ENCODE results near the gene PRDM15.

PRDM15 gene

DNA sequence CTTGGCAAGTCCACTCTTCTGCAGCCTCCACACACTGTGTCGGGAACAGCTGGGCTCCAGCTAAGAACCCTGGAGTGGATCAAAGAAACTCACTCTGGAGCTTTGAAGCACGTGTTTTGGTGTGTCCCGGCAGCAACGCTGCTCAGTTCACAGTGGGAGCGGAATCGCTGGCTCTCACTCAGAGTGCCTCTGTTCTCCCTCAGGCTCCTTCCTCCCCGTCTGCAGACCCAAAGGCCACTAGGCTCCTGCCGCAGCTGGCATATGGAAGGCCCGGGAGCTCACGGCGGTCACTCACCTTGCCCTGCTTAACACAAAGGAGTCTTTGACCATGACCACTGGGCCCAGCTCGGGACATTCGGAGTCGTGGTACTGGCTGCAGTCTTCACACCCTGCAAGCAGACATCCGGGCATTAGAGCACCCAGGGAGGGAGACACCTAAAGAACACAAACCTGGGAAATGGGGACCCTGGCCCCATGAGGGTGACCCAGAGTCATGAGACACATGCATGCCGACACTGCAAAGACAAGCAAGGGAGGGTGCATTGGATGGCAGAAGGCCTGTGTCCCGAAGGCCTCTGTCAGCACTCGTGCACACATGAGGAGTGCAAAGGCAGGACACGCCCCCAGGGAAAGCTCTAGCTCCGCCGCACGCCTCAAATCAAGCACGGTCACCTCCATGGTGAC is 19.7 kb downstream of the PRDM15 start:
- no peak for DNase-seq

DNA sequence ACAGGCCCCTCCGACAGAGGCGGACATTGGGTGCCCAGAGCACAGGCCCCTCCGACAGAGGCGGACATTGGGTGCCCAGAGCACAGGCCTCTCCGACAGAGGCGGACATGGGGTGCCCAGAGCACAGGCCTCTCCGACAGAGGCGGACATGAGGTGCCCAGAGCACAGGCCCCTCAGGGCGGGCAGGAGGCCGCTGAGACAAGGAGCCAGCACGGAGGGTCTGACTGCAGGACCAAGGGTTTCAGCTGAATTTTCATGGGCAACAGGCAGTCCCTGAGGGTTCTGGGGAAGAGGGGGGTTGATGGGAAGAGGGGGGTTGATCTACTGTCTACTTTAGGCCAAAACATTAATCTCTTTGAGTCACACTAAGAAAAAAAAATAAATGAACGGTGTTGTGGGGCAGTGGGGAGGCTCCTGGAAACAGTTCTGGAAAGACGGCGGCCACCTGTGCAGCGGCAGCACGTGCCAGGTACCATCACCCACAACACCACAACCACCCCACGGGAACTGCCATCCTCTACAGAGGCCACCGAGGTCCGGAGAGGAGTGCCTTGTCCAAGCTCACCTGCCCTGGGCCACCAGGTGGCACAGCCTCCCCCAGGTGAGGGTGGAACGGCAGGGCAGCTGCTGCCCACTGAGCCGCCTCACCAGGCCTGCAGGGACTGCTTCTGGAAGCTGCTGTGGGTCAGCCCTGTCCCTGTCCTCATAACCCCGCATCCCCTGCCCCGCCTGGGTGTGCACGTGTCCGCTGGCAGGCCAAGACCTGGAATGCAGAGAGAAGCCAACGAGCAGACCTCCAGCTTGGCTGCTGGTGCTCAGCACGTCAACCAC is 20.5 kb downstream of the PRDM15 start:
- no peak for DNase-seq

DNA sequence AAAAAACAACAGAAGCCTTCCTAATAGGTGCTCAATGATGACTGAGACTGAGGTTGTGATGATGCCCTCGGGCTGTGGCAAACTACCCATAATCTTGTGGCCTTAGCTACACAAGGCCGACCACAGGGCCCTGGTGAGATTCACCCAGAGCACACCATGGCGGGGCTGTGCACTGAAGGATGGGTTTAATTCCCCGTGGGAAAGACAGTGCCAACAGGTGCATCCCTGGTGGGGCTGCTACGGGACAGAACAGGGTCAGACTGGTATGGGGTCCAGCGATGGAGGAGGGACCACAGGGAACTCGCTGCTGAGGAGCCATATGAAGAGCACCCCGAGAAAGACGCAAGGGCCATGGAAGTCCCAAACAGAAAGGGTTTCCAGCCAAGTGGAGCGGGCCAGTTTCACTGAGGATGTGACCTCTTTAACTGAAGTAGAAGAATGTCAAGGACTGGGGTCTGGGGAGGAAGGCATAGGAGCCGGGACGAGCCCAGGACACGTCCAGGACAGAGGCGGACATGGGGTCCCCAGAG is 21.3 kb downstream of the PRDM15 start:
- DNase-seq = no peak

DNA sequence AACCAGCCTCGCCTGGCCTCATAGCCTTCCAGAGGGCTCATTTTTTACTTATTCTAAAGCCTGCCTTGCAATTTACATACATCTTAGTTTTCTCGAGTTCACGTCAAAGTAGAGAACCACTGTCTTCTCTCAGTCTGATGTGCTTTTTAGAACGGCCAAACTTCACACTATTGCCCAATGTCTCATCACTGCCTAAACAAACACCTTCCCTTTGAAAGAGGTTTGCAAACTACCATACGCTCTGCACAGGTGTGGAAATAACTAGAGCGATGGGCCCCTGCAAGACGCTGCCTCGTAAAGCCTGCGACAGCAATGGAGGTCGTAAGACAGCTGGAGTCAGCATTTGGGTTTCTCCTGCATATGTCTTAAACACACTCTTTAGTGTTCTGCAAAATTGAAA is 22.6 kb downstream of the PRDM15 start:
- DNase-seq = no peak

DNA sequence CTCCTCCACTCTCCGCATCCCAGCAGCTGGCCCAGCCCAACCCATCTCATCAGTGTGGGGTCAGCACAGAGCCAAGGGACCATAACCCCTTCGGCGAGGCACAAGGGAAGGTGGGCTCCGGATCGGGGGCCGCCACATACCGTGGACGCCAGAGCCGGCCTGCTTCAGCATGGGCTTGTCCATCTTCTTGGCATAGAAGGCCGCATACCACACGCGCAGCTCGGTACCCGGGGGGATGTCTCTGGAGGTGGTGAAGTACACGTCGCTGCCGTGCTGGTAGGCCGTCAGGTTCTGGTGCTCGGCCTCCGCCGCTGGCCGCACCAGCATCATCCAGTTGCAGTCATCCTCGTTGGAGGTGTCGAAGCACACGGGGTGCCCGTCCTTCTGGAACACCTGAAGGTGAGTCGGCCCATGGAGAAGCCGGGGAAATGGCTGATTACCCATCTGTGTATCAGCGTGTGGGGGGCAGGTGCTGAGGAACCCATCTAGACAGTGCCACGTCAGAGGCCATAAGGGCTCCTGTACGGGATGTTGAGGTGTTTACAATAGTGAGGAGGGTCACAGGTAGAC is 24.6 kb downstream of the PRDM15 start:
- no peak for DNase-seq

DNA sequence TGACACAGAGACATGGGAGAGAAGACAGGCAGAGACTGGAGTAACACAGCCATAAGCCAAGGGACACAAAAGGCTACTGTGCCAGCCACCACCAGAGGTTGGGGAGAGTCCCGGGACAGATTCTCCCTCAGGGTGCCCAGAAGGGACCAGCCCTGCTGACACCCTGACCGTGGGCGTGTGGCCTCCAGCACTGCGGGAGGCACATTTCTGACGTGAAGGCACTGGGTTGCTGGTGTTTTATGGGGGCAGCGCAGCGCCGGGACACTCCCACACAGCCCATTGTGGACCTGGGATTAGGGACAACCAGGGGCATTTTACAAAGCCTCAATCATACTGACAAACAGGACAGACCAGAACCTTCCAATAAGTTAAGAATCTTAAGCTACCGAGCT is 26.2 kb downstream of the PRDM15 start:
- no peak for DNase-seq

DNA sequence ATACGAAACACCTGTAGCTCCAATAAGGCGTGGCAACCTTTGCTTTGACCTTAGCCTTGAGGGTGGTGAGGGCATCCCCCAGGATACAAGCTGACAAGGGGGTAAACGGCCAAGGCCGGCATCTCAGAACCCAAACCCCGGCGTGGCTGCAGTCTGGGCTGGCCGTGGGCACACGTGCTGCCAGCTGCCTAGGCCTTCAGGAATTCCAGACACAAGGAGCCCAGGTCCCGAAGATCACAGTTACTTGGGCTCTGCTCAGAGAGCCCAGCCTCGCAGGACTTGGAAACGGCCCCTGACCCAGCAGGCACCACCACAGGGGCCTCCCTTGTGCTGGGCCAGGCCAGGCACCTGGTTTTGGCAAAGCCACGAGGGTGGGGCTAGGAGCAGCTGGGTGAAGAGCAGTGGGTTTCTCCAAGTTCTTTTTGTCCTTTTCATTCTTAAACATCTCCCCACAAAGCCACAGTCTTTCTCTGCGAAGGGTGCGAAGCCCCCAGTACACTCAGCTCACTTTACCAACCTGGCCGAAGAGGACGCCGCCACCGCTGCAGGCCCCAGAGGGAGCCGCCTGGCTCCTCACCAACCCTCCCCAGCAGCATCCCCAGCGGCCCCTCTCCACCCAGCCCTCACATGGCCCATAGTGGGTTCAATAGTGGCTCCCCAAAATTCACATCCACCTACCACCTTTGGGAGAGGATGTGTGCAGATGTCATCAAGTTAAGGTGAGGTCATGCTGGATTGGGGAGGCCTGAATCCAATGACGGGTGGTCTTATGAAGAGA is 26.8 kb downstream of the PRDM15 start:
- DNase-seq = no peak

DNA sequence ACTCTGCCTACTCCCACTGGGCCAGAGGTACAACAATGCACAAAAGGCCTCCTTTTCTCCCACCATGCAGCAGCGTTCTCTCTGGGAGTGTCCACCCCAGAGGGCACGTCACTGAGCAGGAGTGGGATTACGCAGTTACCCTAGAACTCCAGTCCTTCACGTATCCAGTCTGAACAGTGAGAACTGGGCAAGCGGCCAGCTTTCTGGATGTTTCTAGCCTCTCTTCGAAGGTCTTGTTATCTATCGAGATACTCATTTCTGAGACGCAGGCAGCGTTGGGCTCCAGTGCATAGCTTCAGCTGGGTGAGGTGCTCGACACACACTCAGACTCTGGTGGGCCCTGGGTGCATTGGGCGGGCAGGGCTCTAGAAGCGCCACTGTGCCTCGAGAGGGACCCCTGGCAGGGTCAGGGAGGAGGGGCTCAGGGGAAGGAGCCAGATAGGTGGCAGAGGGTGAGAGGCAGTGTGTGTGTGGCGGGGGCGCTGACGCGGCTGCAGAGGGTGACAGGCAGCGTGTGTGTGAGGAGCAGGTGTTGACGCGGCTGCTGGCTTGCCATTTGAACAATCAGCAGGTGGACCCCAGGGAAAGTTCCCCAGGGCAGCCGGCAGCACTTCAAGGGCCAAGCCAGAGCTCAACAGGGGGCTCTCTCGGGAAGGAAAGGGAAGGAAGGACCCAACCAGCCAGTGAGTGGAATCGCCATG is 27.9 kb downstream of the PRDM15 start:
- no peak for DNase-seq

DNA sequence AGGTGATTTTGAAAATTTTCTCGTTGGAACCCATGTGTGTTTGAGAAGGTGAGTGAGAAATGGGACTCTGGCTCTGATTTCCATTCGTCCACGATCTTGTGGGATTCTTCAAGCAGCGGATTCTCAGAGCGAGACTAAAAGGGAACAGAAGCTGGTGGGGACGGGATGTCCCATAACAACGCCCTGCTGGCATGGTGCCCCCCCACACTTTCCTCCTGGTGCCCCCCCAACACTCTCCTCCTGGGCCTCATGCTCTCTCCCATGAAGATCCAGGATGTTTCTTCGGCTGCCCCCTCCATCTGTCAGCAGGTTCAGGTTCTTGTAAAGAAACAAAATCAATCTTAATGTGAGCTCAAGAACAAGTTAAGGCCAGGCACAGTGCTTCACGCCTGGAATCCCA is 29.1 kb downstream of the PRDM15 start:
- no peak for DNase-seq

DNA sequence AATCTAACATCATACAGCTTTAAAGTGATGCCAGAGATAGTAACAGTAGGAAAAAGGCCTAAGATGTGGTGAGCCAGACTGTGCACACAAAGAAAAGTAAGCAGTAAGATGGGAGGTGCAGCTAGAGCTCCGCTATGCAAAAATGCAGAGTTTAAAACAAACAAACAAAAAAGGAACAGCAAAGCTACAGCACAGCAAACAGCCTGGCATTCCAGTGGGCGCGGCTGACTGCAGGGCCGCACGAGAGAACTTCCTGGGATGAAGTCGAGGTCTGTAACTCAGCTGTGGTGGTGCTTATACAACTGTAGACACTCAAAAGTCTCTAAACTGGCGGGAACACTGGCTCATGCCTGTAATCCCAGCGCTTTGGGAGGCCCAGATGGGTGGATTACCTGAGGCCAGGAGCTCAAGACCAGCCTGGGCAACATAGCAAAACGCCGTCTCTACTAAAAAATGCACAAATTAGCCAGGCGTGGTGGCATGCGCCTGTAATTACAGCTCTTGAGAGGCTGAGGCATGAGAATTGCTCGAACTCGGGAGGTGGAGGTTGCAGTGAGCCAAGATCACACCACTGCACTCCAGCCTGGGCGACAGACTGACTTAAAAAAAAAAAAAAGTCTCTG is 30.1 kb downstream of the PRDM15 start:
- no peak for DNase-seq

DNA sequence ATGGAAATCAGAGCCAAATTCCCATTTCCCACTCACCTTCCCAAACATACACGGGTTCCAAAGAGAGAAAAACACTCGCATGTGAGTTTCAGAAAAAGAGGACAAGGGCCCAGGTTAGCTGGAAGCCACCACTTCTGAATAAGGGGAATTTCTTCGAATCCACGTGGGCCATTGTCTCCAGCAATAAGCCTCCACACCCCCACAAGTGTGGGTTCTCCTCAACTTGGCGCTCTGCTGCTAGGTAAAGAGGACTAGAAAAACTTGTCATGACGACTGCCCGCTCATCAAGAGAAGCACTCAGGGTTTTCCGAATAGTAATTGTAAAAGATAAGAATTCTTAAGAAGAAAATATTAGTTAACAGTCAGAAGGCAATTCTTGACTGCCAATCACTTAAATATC is 30.6 kb downstream of the PRDM15 start:
- no peak for DNase-seq

DNA sequence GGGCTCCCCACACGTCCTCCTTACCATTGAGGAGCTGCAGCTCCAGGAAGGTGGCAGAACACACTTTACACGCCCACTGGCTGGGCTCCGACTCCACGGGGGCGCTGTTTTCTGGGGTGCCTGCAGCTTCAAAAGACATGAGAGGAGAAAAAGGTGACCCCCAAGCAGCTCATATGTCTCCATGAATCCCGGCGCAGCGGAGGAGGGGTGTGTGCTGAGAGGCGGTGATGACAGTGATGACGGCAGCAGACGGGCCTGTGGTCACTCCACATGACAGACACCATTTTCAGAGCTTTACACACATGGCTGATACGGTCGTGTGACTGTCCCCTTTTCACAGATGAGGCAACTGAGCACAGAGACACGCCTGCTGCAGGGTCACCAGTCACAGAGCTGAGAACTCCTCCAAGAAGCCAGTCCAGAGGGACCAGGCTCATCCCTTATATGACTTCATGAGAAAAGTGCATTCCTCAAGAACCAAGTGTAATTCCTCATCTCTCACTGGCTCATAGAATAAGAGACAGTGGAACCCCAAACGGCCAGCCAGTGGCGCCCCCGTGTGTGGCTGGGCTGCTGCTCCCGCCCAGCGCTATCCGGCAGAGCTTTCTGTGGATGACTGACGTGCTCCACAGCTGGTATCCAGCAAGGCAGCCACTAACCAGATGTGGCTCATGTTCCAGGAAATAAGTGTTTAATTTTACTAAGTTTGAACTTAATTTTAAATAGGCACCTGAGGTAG is 31.9 kb downstream of the PRDM15 start:
- DNase-seq = no peak

DNA sequence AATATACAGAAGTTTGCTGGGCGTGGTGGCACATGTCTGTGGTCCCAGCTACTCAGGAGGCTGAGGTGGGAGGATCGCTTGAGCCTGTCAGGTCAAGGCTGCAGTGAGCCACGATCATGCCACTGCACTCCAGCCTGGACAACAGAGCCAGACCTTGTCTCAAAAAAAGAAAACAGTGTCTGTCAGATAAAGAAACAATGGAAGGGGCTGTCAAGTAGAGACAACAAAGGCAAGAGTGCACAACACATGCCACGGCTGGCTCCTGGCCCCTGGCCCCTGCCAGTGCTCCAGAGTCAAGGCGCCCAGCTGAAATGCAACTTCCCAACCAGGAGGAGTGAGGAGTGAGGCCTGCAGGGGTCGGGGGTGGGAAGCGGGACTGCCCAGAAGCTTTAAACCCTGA is 32.6 kb downstream of the PRDM15 start:
- no peak for DNase-seq

DNA sequence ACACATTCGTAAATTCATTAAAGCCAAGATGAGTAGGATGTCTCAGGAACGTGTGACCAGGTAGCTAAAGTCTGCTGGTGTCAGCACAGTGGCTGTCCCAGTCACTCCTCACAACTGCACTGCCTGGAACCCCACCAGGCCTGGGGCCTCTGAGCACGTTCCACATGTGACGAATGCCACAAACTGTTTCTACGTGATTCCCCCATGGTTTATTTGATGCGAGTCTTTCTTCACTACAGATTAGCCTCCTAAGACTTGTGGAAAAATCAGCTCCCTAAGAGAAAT is 33.2 kb downstream of the PRDM15 start:
- DNase-seq = no peak

DNA sequence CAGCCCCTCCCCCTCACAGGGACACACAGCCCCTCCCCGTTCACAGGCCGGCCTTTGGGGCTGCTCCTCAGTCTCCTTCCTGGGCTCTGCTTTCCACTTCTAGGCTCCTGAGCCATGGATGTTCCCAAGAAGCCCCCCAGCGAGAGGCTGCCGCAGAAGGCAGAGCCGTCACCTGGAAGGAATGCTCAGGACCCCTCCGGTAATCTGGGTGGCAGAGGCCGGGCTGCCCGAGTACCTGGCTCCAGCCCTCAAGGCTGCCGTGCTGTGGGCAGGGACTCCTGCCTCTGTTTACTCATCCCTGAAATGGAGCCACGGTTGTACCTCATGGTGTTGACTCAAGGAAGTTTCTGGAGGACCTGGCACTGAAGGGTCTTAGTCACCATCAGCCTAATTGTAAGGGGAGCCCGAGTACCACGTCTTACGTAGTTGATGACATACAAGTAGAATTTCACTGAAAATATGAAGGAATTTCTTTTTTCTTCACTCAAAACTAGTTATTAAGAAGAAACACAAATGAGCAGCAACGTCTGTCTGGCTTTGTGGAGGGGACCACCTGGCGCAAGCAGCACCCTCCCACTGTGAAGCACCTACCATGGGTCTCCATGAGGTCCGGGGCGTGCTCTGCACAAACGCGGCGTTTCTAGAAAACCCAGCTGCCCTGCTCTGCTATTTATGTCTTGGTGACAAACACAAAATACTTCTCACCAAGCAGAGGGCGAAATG is 33.7 kb downstream of the PRDM15 start:
- no peak for DNase-seq

DNA sequence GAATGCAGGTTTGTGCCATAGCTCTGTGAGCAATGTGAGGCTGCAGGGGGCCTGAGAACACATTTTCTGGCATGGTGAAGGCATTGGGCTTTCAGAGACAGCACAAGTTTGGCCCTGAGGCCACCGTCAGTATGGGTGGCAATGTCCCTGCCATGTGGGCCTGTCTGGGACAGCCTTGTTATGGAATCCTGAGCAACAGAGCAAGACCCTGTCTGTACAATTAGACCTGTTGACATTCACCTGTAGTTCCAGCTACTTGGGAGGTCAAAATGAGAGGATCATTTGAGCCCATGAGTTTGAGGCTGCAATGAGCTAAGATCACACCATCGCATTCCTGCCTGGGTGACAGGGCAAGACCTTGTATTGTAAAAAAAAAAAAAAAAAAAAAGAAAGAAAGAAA is 35.6 kb downstream of the PRDM15 start:
- DNase-seq = no peak

DNA sequence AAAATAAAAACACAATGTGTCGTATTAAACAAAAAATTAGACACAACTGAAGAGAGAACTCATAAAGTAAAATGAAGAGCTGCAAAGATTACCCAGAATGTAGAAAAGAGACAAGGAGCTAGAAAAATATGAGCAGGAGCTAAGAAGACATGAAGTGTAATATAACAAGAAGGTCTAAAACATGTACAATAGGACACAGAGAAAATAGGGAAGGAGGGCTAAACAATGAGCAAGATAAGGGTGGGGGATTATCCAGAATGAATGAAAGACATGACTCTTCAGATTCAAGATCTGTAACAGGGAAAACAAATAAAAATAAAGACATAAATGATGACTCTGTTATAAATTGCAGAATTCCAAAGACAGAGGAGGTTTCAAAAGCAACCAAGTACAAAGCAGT is 38.3 kb downstream of the PRDM15 start:
- DNase-seq = no peak

DNA sequence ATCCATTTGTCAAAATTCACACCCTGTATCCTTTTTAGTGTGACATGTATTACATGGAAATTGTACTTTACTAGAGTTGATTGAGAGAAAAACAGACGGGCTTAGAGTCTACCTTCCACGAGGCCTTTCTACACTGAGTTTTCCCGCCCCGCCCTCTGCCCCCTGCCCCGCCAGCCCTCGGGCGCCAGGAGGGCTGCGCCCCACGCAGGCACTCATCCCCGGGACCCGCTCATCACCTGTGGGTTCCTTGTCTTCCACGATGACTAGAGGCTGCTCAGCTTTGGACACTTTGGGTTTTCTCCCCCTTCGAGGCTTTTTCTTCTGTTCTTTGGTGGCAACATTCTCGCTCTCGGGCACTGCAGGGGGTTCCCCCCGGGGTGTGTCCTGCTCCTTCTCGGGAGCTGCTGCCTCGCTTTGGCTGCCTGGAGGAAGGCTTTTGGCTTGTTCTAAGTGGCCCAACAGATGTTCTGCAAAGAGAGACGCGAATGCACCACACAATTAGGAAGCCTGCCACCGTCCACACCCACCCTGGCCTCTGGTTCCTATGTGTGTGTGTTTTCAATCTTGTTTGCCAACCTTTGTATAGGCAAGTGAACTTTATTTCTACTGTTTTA is 39.6 kb downstream of the PRDM15 start:
- no peak for DNase-seq

DNA sequence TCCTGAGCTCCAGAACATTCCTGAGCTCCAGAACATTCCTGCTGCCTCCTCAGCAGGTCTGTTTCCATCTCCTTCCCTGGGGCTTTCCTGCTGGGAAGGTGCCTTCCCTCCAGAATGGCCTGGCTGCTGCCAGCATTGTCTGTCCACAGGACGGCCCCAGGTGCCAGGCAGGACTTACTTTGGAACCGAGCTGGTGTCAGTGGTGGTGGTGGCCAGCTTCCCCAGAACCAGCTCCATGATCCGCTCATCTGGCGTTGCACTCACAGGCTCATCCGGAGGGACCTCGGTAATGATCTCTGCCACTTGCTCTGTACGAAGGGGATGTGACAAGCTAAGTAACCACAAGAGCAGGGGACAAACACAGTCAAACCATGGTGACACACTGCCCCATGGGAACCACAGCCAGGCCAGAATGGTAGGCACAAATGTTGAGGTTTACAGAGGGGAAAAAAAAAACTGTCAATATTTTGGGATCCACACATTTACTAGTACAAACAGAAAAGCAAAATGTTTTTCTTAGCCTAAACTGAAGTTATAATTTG is 41.3 kb downstream of the PRDM15 start:
- no peak for DNase-seq

Data from left hindlimb (tissue), 1 donor.